Astrocyte (in vitro differentiated cells and primary cell): ENCODE results near the gene VAT1L.

Experiments
- EZH2 ChIP-seq: IDR thresholded peaks from 2 replicates; pipeline ENCODE4 v1.6.1; 2012; ENCODE audit warnings: mild to moderate bottlenecking, low read length, inconsistent platforms; ENCODE audit not compliant: insufficient read depth
- TF ChIP-seq, protein P1 (sequence below): IDR thresholded peaks from 2 replicates; pipeline ENCODE4 v1.5.1; 2011; ENCODE audit warnings: low read depth, mild to moderate bottlenecking, inconsistent platforms, low read length, moderate library complexity; ENCODE audit not compliant: insufficient read depth

DNA sequence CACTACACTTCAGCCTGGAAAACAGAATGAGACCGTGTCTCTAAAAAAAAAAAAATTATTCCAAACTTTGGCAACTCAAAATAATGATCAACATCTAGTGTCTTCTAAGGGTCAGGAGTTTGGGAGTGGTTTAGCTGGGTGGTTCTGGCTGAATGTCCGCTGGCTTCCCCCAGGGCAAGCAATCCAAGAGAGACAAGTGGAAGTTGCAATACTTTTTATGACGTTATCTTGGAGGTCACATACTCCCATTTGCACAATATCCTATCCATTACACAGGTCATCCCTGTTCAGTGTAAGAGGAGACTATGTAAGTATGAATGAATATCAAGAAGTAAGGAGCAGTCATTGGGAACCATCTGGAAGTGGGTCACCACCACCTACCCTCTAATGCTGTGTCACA is 218.8 kb downstream of the VAT1L start:
- TF ChIP-seq, protein P1, sequence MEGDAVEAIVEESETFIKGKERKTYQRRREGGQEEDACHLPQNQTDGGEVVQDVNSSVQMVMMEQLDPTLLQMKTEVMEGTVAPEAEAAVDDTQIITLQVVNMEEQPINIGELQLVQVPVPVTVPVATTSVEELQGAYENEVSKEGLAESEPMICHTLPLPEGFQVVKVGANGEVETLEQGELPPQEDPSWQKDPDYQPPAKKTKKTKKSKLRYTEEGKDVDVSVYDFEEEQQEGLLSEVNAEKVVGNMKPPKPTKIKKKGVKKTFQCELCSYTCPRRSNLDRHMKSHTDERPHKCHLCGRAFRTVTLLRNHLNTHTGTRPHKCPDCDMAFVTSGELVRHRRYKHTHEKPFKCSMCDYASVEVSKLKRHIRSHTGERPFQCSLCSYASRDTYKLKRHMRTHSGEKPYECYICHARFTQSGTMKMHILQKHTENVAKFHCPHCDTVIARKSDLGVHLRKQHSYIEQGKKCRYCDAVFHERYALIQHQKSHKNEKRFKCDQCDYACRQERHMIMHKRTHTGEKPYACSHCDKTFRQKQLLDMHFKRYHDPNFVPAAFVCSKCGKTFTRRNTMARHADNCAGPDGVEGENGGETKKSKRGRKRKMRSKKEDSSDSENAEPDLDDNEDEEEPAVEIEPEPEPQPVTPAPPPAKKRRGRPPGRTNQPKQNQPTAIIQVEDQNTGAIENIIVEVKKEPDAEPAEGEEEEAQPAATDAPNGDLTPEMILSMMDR: no peak
- TF ChIP-seq EZH2: no peak
